K562 (cell line): ENCODE results near the gene WNK2. TPM values are rescaled to one million over a fixed set of nuclear protein-coding genes. Genes with fewer than 3 reads are reported as not detected.
"Not testable (repeated sequence)": the region's sequence is repeated elsewhere in the genome, so short reads cannot be mapped to it uniquely, and the experiment has no call there.

Experiments used
- ATAC-seq: fragments of 200-7000 bp; cut with Tn5 transposase; 3 replicates; pipeline ENCODE4 v1.9.1; 2020; ENCODE audit warnings: moderate library complexity
- BruUV-seq: library from RNA; stranded (reverse); fragments of 400-500 nt; replicated peaks from 2 replicates; lab custom pipeline; 2021; lab: Mats Ljungman, UMichigan
- CTCF ChIA-PET: fragments of 300-600 bp; formaldehyde crosslinking; extraction: SDS; loops from one replicate; lab custom pipeline; 2021; ENCODE audit warnings: low intra/inter-chr PET ratio; lab: Yijun Ruan, JAX
- POLR2A ChIA-PET: fragments of 300-600, 350-650 bp; sonication (Branson Sonifier 250); formaldehyde crosslinking; extraction: SDS; loops from one replicate; lab custom pipeline; 2021; ENCODE audit warnings: antibody characterized with exemption, inconsistent platforms; lab: Yijun Ruan, JAX
- DNase-seq, 4 experiments: peaks; one replicate each; pipeline versions ENCODE4 v3.0.0 to v3.0.0-alpha.2; 2011 to 2018; ENCODE audit warnings: low spot score in 3 of 4, mixed read lengths in 3 of 4; ENCODE audit errors: extremely low read depth in 1 of 4
- FAIRE-seq: peaks from 2 replicates; lab custom pipeline; 2011; peaks lifted over from hg19 to GRCh38; lab: Jason Lieb, UNC
- H2AFZ ChIP-seq: 2 replicates; pipeline ENCODE4 v1.6.0; 2011; ENCODE audit warnings: low read depth, low read length, control low read depth, inconsistent platforms
- H3K27ac ChIP-seq: fragments of 200-600 bp; 3 replicates; pipeline ENCODE4 v1.8.0; 2011; ENCODE audit warnings: low read depth, mild to moderate bottlenecking, control low read depth, inconsistent platforms, low read length, moderate library complexity, mixed read lengths; ENCODE audit errors: extremely low read depth
- H3K27me3 ChIP-seq, 2 experiments: fragments of 300-600 bp in 1 of 2; 2 replicates in 1 of 2; 3 replicates in 1 of 2; pipeline versions ENCODE4 v1.6.0 to v1.8.0; 2011; ENCODE audit warnings: inconsistent platforms in 2 of 2, low read length in 2 of 2, mild to moderate bottlenecking in 1 of 2, mixed read lengths in 1 of 2, moderate library complexity in 1 of 2; ENCODE audit not compliant: control insufficient read depth in 2 of 2, insufficient read depth in 2 of 2
- H3K36me3 ChIP-seq: fragments of 300-600 bp; 3 replicates; pipeline ENCODE4 v1.8.0; 2011; ENCODE audit warnings: mild to moderate bottlenecking, low read length, inconsistent platforms; ENCODE audit not compliant: control insufficient read depth, insufficient read depth
- H3K4me1 ChIP-seq, 2 experiments: fragments of 200-600 bp in 1 of 2; replicated peaks in 1 of 2; 2 replicates in 1 of 2; 3 replicates in 1 of 2; pipeline versions ENCODE4 v1.5.1 to v1.8.0; 2011; ENCODE audit warnings: inconsistent platforms in 2 of 2, low read length in 2 of 2, mild to moderate bottlenecking in 1 of 2, mixed read lengths in 1 of 2, moderate library complexity in 1 of 2; ENCODE audit not compliant: control insufficient read depth in 2 of 2, insufficient read depth in 2 of 2
- H3K4me2 ChIP-seq: 2 replicates; pipeline ENCODE4 v1.6.1; 2011; ENCODE audit warnings: low read length, control low read depth, inconsistent platforms, mixed read lengths; ENCODE audit not compliant: insufficient read depth
- H3K4me3 ChIP-seq: fragments of 200-600 bp; sonication (generic), shearing (Covaris generic); 2 replicates; pipeline ENCODE4 v1.5.1; 2016; ENCODE audit warnings: control low read depth, inconsistent platforms
- H3K79me2 ChIP-seq: fragments of 200-600 bp; 3 replicates; pipeline ENCODE4 v1.8.0; 2011; ENCODE audit warnings: low read length, inconsistent platforms; ENCODE audit not compliant: control insufficient read depth, insufficient read depth
- H3K9ac ChIP-seq, 2 experiments: 2 replicates each; pipeline versions ENCODE4 v1.6.0 to v1.6.1; 2011; ENCODE audit warnings: low read depth in 2 of 2, low read length in 2 of 2, control low read depth in 1 of 2, inconsistent platforms in 1 of 2, mild to moderate bottlenecking in 1 of 2, mixed read lengths in 1 of 2; ENCODE audit not compliant: insufficient read depth in 1 of 2
- H3K9me1 ChIP-seq: one replicate; pipeline ENCODE4 v1.6.0; 2011; ENCODE audit warnings: inconsistent platforms, mild to moderate bottlenecking, low read length, moderate library complexity; ENCODE audit not compliant: control insufficient read depth, insufficient read depth
- H3K9me3 ChIP-seq: replicated peaks from 2 replicates; pipeline ENCODE4 v1.5.1; 2011; ENCODE audit warnings: low read depth, low read length, inconsistent platforms; ENCODE audit not compliant: control insufficient read depth, insufficient read depth
- H4K20me1 ChIP-seq: replicated peaks from 2 replicates; pipeline ENCODE4 v1.6.1; 2011; ENCODE audit warnings: low read length, inconsistent platforms, mixed read lengths; ENCODE audit not compliant: control insufficient read depth, insufficient read depth
- CEBPZ ChIP-seq: fragments of 150-350 bp; IDR thresholded peaks from 2 replicates; pipeline ENCODE4 v1.6.1; 2014; ENCODE audit warnings: low read depth, mild to moderate bottlenecking, low read length, borderline replicate concordance
- GTF2A2 ChIP-seq: IDR thresholded peaks from 2 replicates; pipeline ENCODE4 v1.6.1; 2016; ENCODE audit warnings: mild to moderate bottlenecking, missing genetic modification characterization, missing compliant biosample characterization
- NR2C2 ChIP-seq, 2 experiments: fragments of 200-800 bp in 1 of 2; sonication (Bioruptor generic) in 1 of 2; sonication (generic) in 1 of 2; formaldehyde crosslinking in 1 of 2; IDR thresholded peaks; 2 replicates each; pipeline versions ENCODE4 v1.6.1 to v1.8.0; 2016 to 2022; ENCODE audit warnings: mild to moderate bottlenecking in 1 of 2, missing compliant biosample characterization in 1 of 2, missing genetic modification characterization in 1 of 2, missing genetic modification reagents in 1 of 2
- TAL1 ChIP-seq: fragments of 450-650 bp; IDR thresholded peaks from 2 replicates; pipeline ENCODE4 v1.6.1; 2016; ENCODE audit warnings: mild to moderate bottlenecking
- ZFP91 ChIP-seq: sonication (generic); formaldehyde crosslinking; IDR thresholded peaks from 2 replicates; pipeline ENCODE4 v1.8.0; 2022; ENCODE audit warnings: mild to moderate bottlenecking, missing genetic modification reagents
- ZKSCAN3 ChIP-seq: fragments of 250-450 bp; sonication (Bioruptor Pico); IDR thresholded peaks from 2 replicates; pipeline ENCODE4 v1.4.0; 2020
- WGBS: fragments of 100-300 bp; shearing (Covaris generic); methylation state at CpG from one replicate; pipeline ENCODE4 v1.1.6; 2016; ENCODE audit warnings: low coverage, mixed read lengths; ENCODE audit not compliant: insufficient coverage; ENCODE audit errors: missing lambda C conversion rate; 5-methylcytosine and 5-hydroxymethylcytosine counted together
- in situ Hi-C: fragments of 300-500 bp; cut with MboI; formaldehyde crosslinking; loops from 4 replicates; pipeline ENCODE4 v1.15.0; 2018; ENCODE audit warnings: inconsistent platforms, mixed read lengths
- intact Hi-C: fragments of 100-400 bp; cut with micrococcal nuclease; formaldehyde crosslinking; loops from 2 replicates; pipeline ENCODE4 v1.14.2; 2022
- polyA plus RNA-seq, 8 experiments: library from polyadenylated mRNA; depleted of rRNA in 4 of 8; stranded (reverse) in 5 of 8; unstranded in 3 of 8; fragments of >200 nt; fragmentation: Nextera tagmentation in 2 of 8; fragmentation: Illumina TruSeq in 1 of 8; extraction: Ambion mirVana in 2 of 8; extraction: Trizol in 1 of 8; gene quantifications; 2 replicates each; pipeline versions ENCODE4 v1.2.1 to v1.2.3, GENCODE V29; 2011 to 2014; ENCODE audit warnings: inconsistent platforms in 1 of 8, missing spikeins in 1 of 8
- total RNA-seq, 7 experiments: library from RNA; depleted of rRNA in 6 of 7; stranded (reverse); fragments of >200 nt in 6 of 7; fragmentation: Illumina TruSeq in 2 of 7; extraction: Trizol in 2 of 7; gene quantifications; 2 replicates each; pipeline versions ENCODE4 v1.2.1 to v1.2.3, GENCODE V29; 2011 to 2021; ENCODE audit warnings: low replicate concordance in 1 of 7

Gene WNK2
- total and polyA plus RNA-seq, 9 of the 15 experiments (the other 6 are each of a cell fraction or from before 2014, with no cell fraction given): 0.36 to 3.3 (median 0.64) TPM; not detected in 2

GRCh38 chr9:93340091-93340490 is 156.2 kb downstream of the WNK2 start:
- no peaks in the 10 kb centered on the region for H3K9me1 ChIP-seq
- no peak overlapping the region for H3K4me2 ChIP-seq
- no peak overlapping the region for H3K9ac ChIP-seq
- TF ChIP-seq NR2C2 (CRISPR knock-in tag; IDR thresholded peaks at IDR 0.05) (no peak), NR2C2 (tag; IDR thresholded peaks at IDR 0.05) (no peak), TAL1 (no peak), ZFP91 (CRISPR knock-in tag) (no peak), GTF2A2 (no peak), CEBPZ (no peak), ZKSCAN3 (no peak)
- no peak overlapping the region for H3K27ac ChIP-seq
- no TSS peak for BruUV-seq
- ChIA-PET POLR2A (no interaction called here), CTCF (no interaction called here)
- H3K27me3 ChIP-seq: peaks cover 7 to 30% of the 10 kb centered on the region in 2 experiments; a peak in 3 of 5 replicates
- DNase-seq (no peak), FAIRE-seq (no peak), ATAC-seq (no peak)
- H2AFZ ChIP-seq: no peak overlapping the region
- H3K79me2 ChIP-seq: no peaks in the 10 kb centered on the region
- H3K36me3 ChIP-seq: no peaks in the 10 kb centered on the region
- in situ Hi-C loops (no loop called here), intact Hi-C loops (no loop called here)
- H4K20me1 ChIP-seq: no peaks in the 10 kb centered on the region
- H3K4me1 ChIP-seq: no peaks in the 10 kb centered on the region
- no peak overlapping the region for H3K4me3 ChIP-seq
- H3K9me3 ChIP-seq: peaks cover 1% of the 10 kb centered on the region; the same call in 1 of the 2 replicates
- 0% methylated on average over 6 of the region's 6 CpGs for WGBS

DNA sequence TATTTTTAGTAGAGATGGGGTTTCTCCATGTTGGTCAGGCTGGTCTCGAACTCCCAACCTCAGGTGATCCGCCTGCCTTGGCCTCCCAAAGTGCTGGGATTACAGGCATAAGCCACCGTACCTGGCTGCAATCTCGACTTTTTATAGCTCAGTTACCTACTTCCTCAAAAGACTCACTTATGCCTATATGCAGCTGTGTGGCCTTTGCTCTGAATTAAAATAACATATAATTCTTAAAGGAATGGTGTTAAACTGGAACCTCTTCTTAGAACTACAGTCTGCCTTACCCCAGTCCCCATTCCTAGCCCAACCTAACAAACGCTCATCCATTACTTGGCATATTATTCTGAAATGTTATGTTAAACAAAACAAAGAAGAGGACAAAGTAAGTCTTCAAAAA is 157.9 kb downstream of the WNK2 start:
- POLR2A ChIA-PET, H3K36me3 ChIP-seq, H2AFZ ChIP-seq, H3K4me2 ChIP-seq, ATAC-seq, intact Hi-C loops, H4K20me1 ChIP-seq, H3K9ac ChIP-seq, H3K9me1 ChIP-seq, in situ Hi-C loops, H3K9me3 ChIP-seq, BruUV-seq, H3K27ac ChIP-seq, FAIRE-seq, H3K4me1 ChIP-seq, H3K79me2 ChIP-seq, H3K4me3 ChIP-seq, CTCF ChIA-PET, DNase-seq: not testable (repeated sequence)
- WGBS: 4% methylated on average over 5 of the region's 5 CpGs
- peaks cover 22 to 42% of the 10 kb centered on the region in 2 experiments; a peak in 4 of 5 replicates for H3K27me3 ChIP-seq
